NCI-H1417 (cell line): ENCODE data around the gene NRXN3.

Experiments used
- DNase-seq, 3 experiments: peaks; one replicate each; lab custom pipeline; 2025; lab: John Stamatoyannopoulos, UW

Gene NRXN3

GRCh38 chr14:78170203-78170602 is at the start of gene NRXN3:
TSS of gene NRXN3 (plus strand) at chr14:78170373. CDS start at chr14:78243094, 72,721 bp downstream.
- DNase-seq, result peak; percentile 75 to 88 (median 85)

- DNase-seq, result no peak
Observed at GRCh38 chr14:78122436-78122835, 47.7 kb upstream of the NRXN3 start.

GRCh38 chr14:78123650-78124253 is 46.4 kb upstream of the NRXN3 start:
- no peak for DNase-seq

GRCh38 chr14:78127961-78128360 is 42.2 kb upstream of the NRXN3 start:
- DNase-seq, result no peak

- DNase-seq, result no peak
Observed at GRCh38 chr14:78129375-78129774, 40.8 kb upstream of the NRXN3 start.

- DNase-seq, result no peak
Observed at GRCh38 chr14:78130356-78130755, 39.8 kb upstream of the NRXN3 start.

- no peak for DNase-seq
Observed at GRCh38 chr14:78131201-78131600, 39.0 kb upstream of the NRXN3 start.

- no peak for DNase-seq
Observed at GRCh38 chr14:78131616-78132015, 38.6 kb upstream of the NRXN3 start.

GRCh38 chr14:78135450-78135891 is 34.7 kb upstream of the NRXN3 start:
- DNase-seq, result no peak

- DNase-seq, result no peak
Observed at GRCh38 chr14:78136695-78137094, 33.5 kb upstream of the NRXN3 start.

GRCh38 chr14:78141590-78141989 is 28.6 kb upstream of the NRXN3 start:
- DNase-seq, result peak in 2 of 3 experiments; percentile 20 to 57

- no peak for DNase-seq
Observed at GRCh38 chr14:78142998-78143397, 27.2 kb upstream of the NRXN3 start.

GRCh38 chr14:78143489-78144145 is 26.6 kb upstream of the NRXN3 start:
- DNase-seq, result no peak

GRCh38 chr14:78152201-78153063 is 17.7 kb upstream of the NRXN3 start:
- DNase-seq, result peak; percentile 88 to 100 (median 99)

GRCh38 chr14:78153064-78153341 is 17.2 kb upstream of the NRXN3 start:
- peak in 1 of 3 experiments; percentile 76 for DNase-seq

GRCh38 chr14:78154827-78155226 is 15.3 kb upstream of the NRXN3 start:
- peak in 2 of 3 experiments; percentile 35 to 51 for DNase-seq

- DNase-seq, result peak in 1 of 3 experiments; percentile 25
Observed at GRCh38 chr14:78156196-78156595, 14.0 kb upstream of the NRXN3 start.

GRCh38 chr14:78157494-78158437 is 12.4 kb upstream of the NRXN3 start:
- peak in 1 of 3 experiments; percentile 56 for DNase-seq

- DNase-seq, result no peak
Observed at GRCh38 chr14:78162202-78162601, 8.0 kb upstream of the NRXN3 start.

GRCh38 chr14:78164226-78164853 is 5.8 kb upstream of the NRXN3 start:
- peak; percentile 20 to 63 (median 40) for DNase-seq

- DNase-seq, result no peak
Observed at GRCh38 chr14:78172428-78172827, 2.3 kb downstream of the NRXN3 start.
